NCI-H2107 (cell line): ENCODE data around the gene DAAM1.

Experiments
- DNase-seq: peaks from one replicate; lab custom pipeline; 2025; lab: John Stamatoyannopoulos, UW

The DAAM1 gene

DNA sequence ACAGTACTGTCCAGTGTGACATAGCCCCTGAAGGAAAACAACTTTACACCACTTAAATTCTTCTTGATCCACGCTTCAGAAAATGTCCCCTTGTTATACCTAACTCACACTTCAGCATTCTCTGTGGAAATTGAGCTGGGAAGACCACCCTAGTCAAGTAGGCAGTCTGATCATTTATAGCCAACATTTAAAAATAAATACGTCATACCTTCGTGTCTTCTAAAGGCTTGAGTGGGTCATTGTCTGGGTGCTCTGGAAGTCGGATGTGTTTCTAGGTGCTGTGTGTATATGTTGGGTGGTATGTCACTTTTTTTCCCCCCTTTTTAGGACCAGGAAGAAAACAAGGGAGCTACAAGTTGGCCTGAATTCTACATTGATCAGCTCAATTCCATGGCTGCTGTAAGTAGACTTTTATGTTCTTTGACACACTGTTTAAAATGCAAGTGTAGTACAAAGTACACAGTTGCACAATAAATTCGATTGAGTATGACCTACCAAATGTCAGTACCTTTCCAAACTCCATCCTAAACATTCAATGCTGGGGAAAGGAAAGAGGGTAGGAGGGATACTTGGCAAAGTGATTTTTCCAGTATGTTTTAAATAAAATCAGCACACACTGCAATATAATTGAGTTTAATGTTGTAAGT, 126.6 kb downstream of the DAAM1 start:
- no peak for DNase-seq

DNA sequence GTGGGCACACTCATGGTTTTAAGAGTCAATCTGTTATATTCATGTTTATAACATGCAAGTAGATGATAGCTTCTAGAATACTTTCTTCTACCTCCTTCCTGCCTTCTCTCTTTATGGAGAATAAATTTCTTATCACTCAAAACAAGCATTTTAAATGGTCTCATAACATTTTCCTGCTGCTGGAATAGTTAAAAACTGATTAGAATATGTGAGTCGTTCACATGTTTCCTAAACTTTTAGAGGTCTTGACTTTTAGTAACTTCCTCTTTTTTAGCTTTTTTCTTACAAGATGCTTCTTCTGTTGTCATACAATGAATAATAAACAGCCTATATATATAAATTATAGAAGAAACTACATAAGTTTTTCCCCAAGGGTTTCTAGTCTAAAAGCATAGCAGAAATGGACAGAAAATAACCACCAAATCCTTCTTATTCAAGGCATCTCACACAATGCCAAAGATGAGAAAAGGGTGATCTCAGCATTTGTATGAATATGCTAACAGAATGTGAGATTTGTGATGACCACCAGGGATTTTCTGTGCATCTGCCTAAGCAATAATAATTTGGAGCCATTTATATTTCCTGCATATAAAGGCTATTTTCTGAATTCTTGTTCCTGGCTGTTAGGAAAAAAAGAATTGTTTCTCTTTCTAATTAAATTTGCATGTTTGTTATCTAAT, 127.8 kb downstream of the DAAM1 start:
- no peak for DNase-seq

- DNase-seq: no peak
Measured at GRCh38 chr14:59317346-59317745, 128.9 kb downstream of the DAAM1 start.

DNA sequence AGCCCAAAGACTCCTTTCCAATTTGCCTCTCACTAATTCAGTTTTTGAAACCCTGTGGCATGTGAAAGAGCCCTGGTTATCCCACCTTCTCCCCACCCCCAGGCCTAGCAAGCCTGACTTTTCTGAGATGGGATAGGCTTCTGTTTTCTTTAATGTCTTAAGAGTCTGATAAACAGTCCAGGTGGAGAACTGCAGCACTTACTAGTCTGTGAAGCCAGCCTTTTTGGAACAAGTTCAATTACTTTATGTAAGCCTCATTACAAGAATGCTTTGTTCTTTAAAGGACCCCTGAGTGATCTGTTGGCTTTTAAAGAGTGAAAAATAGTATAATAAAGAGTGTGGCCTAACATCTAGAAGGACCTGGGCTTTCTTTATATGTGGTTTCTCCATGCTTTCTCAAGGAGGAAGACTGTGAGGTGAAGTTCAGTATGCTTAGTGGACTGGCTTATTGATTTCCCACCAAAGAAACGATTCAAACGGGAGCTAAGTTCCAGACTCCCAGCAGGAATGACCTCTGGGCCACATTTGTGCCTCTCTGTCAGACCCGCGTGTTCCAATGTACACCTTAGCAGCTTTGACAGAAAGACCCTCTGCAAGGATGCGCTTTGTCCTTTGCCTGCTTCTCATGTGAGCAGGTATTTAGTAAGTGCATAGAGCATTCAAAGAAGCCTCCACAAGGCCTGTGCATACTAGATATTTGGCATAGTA, 129.5 kb downstream of the DAAM1 start:
- DNase-seq: no peak

- DNase-seq: no peak
Measured at GRCh38 chr14:59318908-59319307, 130.4 kb downstream of the DAAM1 start.

DNA sequence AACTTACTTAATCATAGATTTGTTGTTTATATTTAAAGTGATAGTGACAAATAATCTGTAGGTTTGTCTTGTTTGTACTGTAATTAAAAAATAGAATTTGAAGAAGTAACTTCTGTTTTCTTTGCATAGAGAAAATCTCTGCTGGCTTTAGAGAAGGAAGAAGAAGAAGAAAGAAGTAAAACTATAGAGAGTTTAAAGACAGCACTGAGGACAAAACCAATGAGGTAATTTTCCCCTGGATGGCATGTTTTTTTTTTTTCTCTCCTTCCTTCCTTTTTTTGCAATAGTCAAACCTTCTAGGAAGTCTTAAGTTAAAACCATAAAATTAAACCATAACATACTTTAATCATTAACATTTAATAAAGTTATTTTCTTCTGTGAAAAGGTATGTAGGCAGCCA, 131.9 kb downstream of the DAAM1 start:
- no peak for DNase-seq

- DNase-seq: no peak
Measured at GRCh38 chr14:59320763-59321625, 132.5 kb downstream of the DAAM1 start.

- DNase-seq: no peak
Measured at GRCh38 chr14:59321626-59321949, 133.1 kb downstream of the DAAM1 start.

DNA sequence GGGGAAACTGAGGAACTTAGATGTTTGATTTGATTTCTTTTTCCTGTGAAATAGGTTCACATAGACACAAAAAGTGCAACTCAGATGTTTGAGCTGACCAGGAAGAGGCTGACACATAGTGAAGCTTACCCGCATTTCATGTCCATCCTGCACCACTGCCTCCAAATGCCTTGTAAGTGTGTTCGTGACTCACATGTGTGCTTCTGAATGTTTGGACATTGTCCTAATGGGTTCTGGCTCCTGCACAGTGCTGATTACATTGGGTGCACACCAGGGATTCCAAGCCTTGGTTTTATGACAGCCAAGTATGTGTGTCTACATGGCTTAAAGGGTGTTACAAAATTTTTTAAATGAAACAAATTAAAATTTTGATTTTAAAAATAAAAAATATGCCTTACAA, 137.4 kb downstream of the DAAM1 start:
- no peak for DNase-seq

DNA sequence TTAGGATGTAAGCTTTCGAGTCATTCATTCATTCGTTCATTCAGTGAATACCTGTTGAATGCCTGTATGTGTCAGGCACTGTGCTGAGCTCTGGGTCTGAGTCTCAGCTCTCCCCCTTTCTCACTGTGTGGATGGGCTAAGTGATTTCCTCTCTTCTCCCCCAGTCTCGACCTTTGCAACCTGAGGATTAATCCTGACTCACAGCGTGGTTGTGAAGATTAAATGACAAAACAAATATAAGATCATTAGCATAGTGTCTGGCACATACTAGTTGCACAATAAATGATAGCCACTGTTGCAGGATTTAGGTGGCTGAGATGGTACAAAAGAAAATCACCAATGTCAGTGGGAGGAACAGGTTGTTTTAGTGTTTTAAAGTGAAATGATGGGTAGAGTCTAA, 140.0 kb downstream of the DAAM1 start:
- DNase-seq: no peak

DNA sequence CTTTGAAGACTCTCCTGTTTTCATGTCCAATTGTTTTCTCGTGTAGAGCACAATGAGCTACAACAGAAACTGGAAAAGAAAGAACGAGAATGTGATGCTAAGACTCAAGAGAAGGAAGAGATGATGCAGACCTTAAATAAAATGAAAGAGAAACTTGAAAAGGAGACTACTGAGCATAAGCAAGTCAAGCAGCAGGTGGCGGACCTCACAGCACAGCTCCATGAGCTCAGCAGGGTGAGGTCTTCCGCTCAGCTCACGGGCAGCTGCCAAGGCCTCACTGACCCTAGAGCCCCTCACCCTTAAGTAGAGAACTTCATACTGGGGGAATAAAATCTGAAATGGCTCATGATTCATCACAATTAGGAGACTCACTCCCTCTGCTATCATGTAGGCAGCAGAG, 142.0 kb downstream of the DAAM1 start:
- no peak for DNase-seq

GRCh38 chr14:59331217-59331616, 142.8 kb downstream of the DAAM1 start:
- DNase-seq: no peak

- DNase-seq: no peak
Measured at GRCh38 chr14:59332727-59333126, 144.3 kb downstream of the DAAM1 start.

DNA sequence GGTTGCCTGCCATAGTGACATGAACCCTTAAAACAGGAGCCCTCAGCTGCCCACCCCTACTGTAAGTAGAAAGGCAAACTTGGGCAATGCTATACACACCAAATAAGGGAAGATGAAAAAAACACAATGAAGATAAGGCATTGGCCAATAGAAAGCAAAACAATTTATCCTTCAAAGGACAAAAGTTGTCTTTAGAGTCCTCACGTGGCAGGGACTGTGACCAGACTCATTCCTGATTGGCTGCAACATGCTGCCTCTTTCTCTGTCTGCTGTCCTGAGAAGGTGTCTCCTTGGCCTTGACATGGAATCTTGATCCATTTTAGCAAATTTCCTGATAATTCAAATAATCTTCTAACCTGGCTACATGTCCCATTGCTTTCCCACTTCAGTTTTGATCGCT, 144.8 kb downstream of the DAAM1 start:
- no peak for DNase-seq

GRCh38 chr14:59333668-59334067, 145.2 kb downstream of the DAAM1 start:
- peak; percentile 29 for DNase-seq

DNA sequence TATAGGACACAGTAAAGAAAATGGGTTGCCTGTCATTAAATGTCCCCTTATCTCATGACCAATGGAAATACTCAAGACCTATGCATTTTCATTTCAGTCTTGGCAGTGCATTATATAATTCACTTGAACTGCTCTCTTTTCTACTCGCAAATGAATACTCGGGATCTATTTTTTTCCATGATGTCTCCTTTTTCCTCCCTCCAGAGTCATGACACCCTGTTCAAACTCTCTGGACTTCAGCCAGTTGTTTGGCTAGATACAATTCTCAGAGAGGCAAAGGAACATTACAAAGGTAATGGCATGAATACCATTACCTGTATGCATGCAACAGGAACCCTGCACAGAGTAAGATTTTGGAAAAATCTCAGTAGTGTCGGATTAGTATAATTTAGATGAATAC, 145.8 kb downstream of the DAAM1 start:
- DNase-seq: no peak

DNA sequence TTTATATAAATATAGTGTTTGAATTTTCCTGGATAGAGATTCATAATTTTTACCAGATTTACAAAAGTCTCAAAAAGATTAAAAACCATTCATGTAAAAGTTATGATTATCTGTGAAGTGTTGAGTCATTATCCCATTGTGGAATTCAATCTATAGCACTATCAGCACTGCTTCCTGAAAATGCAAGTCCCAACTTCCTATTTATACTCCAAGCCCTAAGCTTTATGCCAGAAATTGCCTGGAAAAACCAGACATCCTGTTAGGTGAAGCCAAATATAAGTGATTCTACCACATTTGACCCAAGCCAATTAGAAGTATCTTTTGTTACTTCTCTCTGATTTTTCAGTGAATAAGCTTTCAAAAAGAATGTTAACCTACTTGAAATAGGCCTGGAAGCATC, 147.6 kb downstream of the DAAM1 start:
- DNase-seq: no peak

DNA sequence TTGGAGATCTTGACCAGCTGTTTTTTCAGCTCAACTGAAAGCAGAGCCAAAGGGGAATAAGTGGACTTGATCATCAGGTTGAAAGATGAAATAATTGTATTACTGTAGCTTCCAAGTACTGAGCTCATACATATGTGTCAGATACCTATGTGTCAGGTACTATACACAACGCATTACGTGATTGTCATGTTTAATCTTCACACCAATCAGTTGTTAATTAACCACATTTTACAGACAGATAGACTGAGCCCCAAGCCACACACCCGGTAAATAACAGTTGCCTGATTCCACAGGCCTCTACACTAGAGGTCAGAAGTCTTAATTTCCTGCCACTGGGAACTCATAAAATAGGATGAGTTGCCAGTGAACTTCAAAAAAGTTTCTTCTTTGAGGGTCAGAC, 148.2 kb downstream of the DAAM1 start:
- DNase-seq: no peak

DNA sequence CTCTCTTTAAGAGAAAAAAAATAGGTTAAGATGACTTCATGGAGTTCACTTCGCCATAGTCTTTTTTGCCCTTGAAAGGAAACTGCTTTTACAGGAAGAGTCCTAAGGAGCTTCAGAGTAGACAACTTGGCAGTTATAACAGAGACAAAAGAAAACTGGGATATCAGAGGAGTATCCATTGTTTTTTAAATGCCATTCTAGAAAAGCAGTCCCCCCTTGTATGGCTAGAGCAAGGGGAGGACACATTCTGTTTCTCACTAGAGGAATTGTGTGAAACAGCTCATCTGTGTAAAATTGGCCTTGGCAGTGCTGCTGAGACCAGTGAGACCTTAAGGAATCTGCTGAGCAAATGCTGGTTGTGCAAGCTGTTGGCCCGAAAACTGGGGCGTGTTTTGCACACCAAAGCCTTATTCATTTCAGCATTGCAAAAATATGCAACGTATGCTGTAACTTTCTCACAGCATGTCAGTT, 148.7 kb downstream of the DAAM1 start:
- DNase-seq: no peak

DNA sequence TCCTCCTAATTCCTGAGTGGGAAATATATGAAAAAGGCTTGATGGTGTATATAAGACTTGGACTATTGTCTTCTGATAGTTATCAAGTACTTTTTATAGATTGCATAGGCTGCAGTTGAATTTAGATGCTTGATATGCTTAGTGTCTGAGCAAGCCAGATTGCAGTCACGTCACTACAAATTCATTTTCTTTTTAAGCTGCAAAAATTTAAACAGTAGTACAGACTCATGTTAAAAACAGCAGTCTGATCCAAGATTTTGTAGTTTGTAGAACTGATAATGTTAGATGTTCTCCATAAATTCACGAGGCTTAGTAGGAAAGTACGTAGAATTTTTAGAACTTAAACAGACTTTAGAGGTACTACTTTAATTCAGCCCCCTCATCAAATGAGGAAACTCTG, 150.3 kb downstream of the DAAM1 start:
- DNase-seq: no peak

DNA sequence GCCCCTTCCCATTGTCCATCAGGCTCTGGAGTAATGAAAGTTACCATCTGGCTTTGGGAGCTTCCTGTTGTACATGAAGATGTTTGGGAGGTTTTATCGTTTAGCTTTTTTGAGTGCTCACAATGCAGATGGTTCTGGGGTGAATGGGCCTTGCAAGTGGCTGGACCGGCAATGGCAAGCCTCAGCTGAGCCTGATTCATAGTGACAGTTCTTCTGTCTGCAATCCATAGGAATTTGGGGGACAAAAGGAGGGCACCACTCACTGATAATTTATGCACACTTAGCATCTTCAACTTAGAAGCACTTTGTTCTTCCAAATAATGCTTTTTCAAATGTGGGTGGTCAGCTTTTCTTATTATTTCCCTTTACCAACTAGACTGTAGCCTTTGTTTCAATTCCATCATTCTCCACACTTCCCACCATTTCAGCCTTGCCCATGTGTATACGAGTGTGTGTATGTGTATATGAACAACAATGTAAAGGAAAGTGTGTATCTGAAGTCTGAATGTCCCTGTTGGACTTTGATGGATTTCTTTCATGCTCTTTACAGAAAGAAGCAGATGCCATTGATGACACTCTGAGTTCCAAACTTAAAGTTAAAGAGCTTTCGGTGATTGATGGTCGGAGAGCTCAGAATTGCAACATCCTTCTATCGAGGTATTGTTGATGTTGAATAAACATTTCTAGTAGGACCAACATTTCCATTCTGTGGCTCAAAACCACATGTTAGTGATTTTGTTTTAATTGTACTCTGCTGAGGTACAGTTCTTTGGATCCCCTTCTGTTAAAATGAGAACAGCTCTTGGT, 151.3 kb downstream of the DAAM1 start:
- no peak for DNase-seq
